SK-N-SH (cell line): Measurements from ENCODE around the gene AUTS2. TPM values are rescaled to one million over a fixed set of nuclear protein-coding genes. Genes with fewer than 3 reads are reported as not detected.

Source experiments
- CTCF ChIA-PET: fragments of 300-600, 350-600 bp; formaldehyde crosslinking; extraction: SDS; loops from one replicate; lab custom pipeline; 2021; lab: Yijun Ruan, JAX
- POLR2A ChIA-PET: fragments of 350-600 bp; sonication (Branson Sonifier 250); formaldehyde crosslinking; extraction: SDS; loops from one replicate; lab custom pipeline; 2020; ENCODE audit warnings: antibody characterized with exemption, inconsistent platforms; lab: Yijun Ruan, JAX
- DNase-seq: peaks from one replicate; pipeline ENCODE4 v3.0.0; 2012
- H2AFZ ChIP-seq: fragments of 200-600 bp; sonication (generic); 2 replicates; pipeline ENCODE4 v1.8.1; 2016; ENCODE audit warnings: antibody characterized with exemption, mild to moderate bottlenecking, low read depth
- H3F3A ChIP-seq: fragments of 200-600 bp; sonication (generic); replicated peaks from 2 replicates; pipeline ENCODE3; 2016; ENCODE audit warnings: antibody characterized with exemption, mild to moderate bottlenecking; ENCODE audit not compliant: insufficient read depth
- H3K27ac ChIP-seq, 2 experiments: fragments of 200-500 bp in 1 of 2; fragments of 200-600 bp in 1 of 2; sonication (Bioruptor generic) in 1 of 2; sonication (generic), shearing (Covaris generic) in 1 of 2; 2 replicates each; pipeline versions ENCODE4 v1.5.1 to v1.6.1; 2014 to 2016; ENCODE audit warnings: low read depth in 2 of 2, inconsistent platforms in 1 of 2, low read length in 1 of 2, mild to moderate bottlenecking in 1 of 2, mixed read lengths in 1 of 2
- H3K27me3 ChIP-seq: fragments of 200-600 bp; sonication (generic), shearing (Covaris generic); 2 replicates; pipeline ENCODE4 v1.6.1; 2016; ENCODE audit warnings: mixed run types; ENCODE audit not compliant: insufficient read depth
- H3K36me3 ChIP-seq, 2 experiments: fragments of 200-500 bp in 1 of 2; fragments of 200-600 bp in 1 of 2; sonication (Bioruptor generic) in 1 of 2; sonication (generic) in 1 of 2; replicated peaks in 1 of 2; 2 replicates each; pipeline versions ENCODE3 to v1.5.1; 2014 to 2016; ENCODE audit warnings: low read length in 1 of 2, mild to moderate bottlenecking in 1 of 2; ENCODE audit not compliant: insufficient read depth in 2 of 2, control insufficient read depth in 1 of 2
- H3K4me1 ChIP-seq, 2 experiments: fragments of 200-500 bp in 1 of 2; fragments of 200-600 bp in 1 of 2; sonication (Bioruptor generic) in 1 of 2; sonication (generic), shearing (Covaris generic) in 1 of 2; 2 replicates each; pipeline versions ENCODE4 v1.5.1 to v1.6.1; 2014 to 2016; ENCODE audit warnings: low read depth in 1 of 2, low read length in 1 of 2, mixed run types in 1 of 2; ENCODE audit not compliant: insufficient read depth in 2 of 2, control insufficient read depth in 1 of 2
- H3K4me2 ChIP-seq: fragments of 200-600 bp; sonication (generic), shearing (Covaris generic); 2 replicates; pipeline ENCODE4 v1.6.1; 2017; ENCODE audit warnings: mixed run types
- H3K4me3 ChIP-seq, 2 experiments: fragments of 200-500 bp in 1 of 2; fragments of 200-600 bp in 1 of 2; sonication (Bioruptor generic) in 1 of 2; sonication (generic), shearing (Covaris generic) in 1 of 2; 2 replicates each; pipeline versions ENCODE4 v1.5.1 to v1.8.1; 2014 to 2016; ENCODE audit warnings: low read depth in 2 of 2, inconsistent platforms in 1 of 2, low read length in 1 of 2, mild to moderate bottlenecking in 1 of 2, mixed read lengths in 1 of 2, moderate library complexity in 1 of 2
- H3K79me2 ChIP-seq: fragments of 200-600 bp; sonication (generic); 2 replicates; pipeline ENCODE4 v1.8.1; 2017; ENCODE audit warnings: mild to moderate bottlenecking; ENCODE audit not compliant: insufficient read depth
- H3K9ac ChIP-seq: fragments of 200-600 bp; sonication (generic); 2 replicates; pipeline ENCODE4 v1.6.1; 2017; ENCODE audit warnings: mixed run types
- H3K9me2 ChIP-seq: fragments of 200-600 bp; sonication (generic); 2 replicates; pipeline ENCODE4 v1.6.1; 2017; ENCODE audit warnings: mixed run types
- H3K9me3 ChIP-seq: fragments of 200-600 bp; sonication (generic); 2 replicates; pipeline ENCODE4 v1.6.1; 2017; ENCODE audit warnings: mixed run types, mild to moderate bottlenecking, moderate library complexity
- H4K20me1 ChIP-seq: fragments of 200-600 bp; sonication (generic); 2 replicates; pipeline ENCODE4 v1.6.1; 2017; ENCODE audit warnings: mild to moderate bottlenecking, mixed run types; ENCODE audit not compliant: insufficient read depth
- CTCF ChIP-seq: fragments of 200-600 bp; sonication (generic); IDR thresholded peaks from 2 replicates; pipeline ENCODE4 v1.6.1; 2017; ENCODE audit warnings: antibody characterized with exemption, mild to moderate bottlenecking, moderate library complexity
- FOSL2 ChIP-seq: IDR thresholded peaks from 2 replicates; pipeline ENCODE4 v1.4.0; 2012; ENCODE audit warnings: low read depth, mild to moderate bottlenecking, moderate library complexity, borderline replicate concordance
- FOXJ3 ChIP-seq: sonication (generic); formaldehyde crosslinking; IDR thresholded peaks from 2 replicates; pipeline ENCODE4 v1.5.1; 2020; ENCODE audit warnings: mild to moderate bottlenecking, missing genetic modification reagents
- FOXM1 ChIP-seq: IDR thresholded peaks from 2 replicates; pipeline ENCODE4 v1.4.0; 2012; ENCODE audit warnings: low read depth, mild to moderate bottlenecking
- GABPA ChIP-seq: IDR thresholded peaks from 2 replicates; pipeline ENCODE4 v1.4.0; 2012; ENCODE audit warnings: low read depth, mild to moderate bottlenecking
- IRF3 ChIP-seq: fragments of 150-350 bp; IDR thresholded peaks from 2 replicates; pipeline ENCODE4 v1.6.1; 2016; ENCODE audit warnings: mild to moderate bottlenecking, low read depth, low read length
- JUND ChIP-seq: IDR thresholded peaks from 2 replicates; pipeline ENCODE4 v1.4.0; 2012
- MEF2A ChIP-seq: IDR thresholded peaks from 2 replicates; pipeline ENCODE4 v1.4.0; 2012; ENCODE audit warnings: low read depth, borderline replicate concordance
- MXI1 ChIP-seq: IDR thresholded peaks from 2 replicates; pipeline ENCODE4 v1.6.1; 2012; ENCODE audit warnings: mild to moderate bottlenecking, low read depth, low read length, improper control_type of control experiment
- NFIC ChIP-seq: IDR thresholded peaks from 2 replicates; pipeline ENCODE4 v1.4.0; 2012; ENCODE audit warnings: borderline replicate concordance
- NRF1 ChIP-seq: IDR thresholded peaks from 2 replicates; pipeline ENCODE4 v1.6.1; 2012; ENCODE audit warnings: low read depth, mild to moderate bottlenecking, low read length
- PBX3 ChIP-seq: IDR thresholded peaks from 2 replicates; pipeline ENCODE4; 2012
- POLR2AphosphoS5 ChIP-seq: IDR thresholded peaks from 2 replicates; pipeline ENCODE4 v1.6.1; 2012; ENCODE audit warnings: low read depth, low read length
- RCOR1 ChIP-seq: fragments of 150-350 bp; IDR thresholded peaks from 2 replicates; pipeline ENCODE4 v1.6.1; 2017; ENCODE audit warnings: antibody characterized with exemption, low read length
- REST ChIP-seq: IDR thresholded peaks from 2 replicates; pipeline ENCODE4 v1.6.1; 2012; ENCODE audit warnings: mild to moderate bottlenecking, low read depth, low read length, moderate library complexity
- TCF12 ChIP-seq: IDR thresholded peaks from 2 replicates; pipeline ENCODE4 v1.4.0; 2012
- TEAD4 ChIP-seq: IDR thresholded peaks from 2 replicates; pipeline ENCODE4 v1.4.0; 2012; ENCODE audit warnings: mild to moderate bottlenecking, borderline replicate concordance; ENCODE audit not compliant: insufficient read depth
- USF1 ChIP-seq: IDR thresholded peaks from 2 replicates; pipeline ENCODE4 v1.4.0; 2012; ENCODE audit warnings: low read depth, borderline replicate concordance
- YY1 ChIP-seq: IDR thresholded peaks from 2 replicates; pipeline ENCODE4 v1.4.0; 2012; ENCODE audit warnings: low read depth, mild to moderate bottlenecking
- WGBS: methylation state at CpG from one replicate; pipeline ENCODE4 v1.1.6; 2017; ENCODE audit warnings: low lambda C conversion rate; 5-methylcytosine and 5-hydroxymethylcytosine counted together
- polyA plus RNA-seq, 3 experiments: library from polyadenylated mRNA; depleted of rRNA; stranded (reverse); fragments of >200 nt; gene quantifications; 2 replicates each; pipeline ENCODE4 v1.2.3, GENCODE V29; 2012

Gene AUTS2
- polyA plus RNA-seq, 1 of the 3 experiments (the other 2 are of a cell fraction) = 15.6 TPM

GRCh38 chr7:69947998-69948397 is 349.7 kb downstream of the AUTS2 start:
- Histone ChIP-seq H3K27me3 (no peaks in the 10 kb centered on the region), H3K9me3 (no peaks in the 10 kb centered on the region), H3K27ac (no peak overlapping the region), H3K4me2 (no peak overlapping the region), H3K9ac (no peak overlapping the region), H3F3A (no peaks in the 10 kb centered on the region), H3K4me1 (peaks cover 3% of the 10 kb centered on the region in 2 experiments; a peak in 2 of 4 replicates), H2AFZ (no peak overlapping the region), H3K79me2 (no peaks in the 10 kb centered on the region; the same call in 1 of the 2 replicates), H3K9me2 (no peaks in the 10 kb centered on the region), H3K36me3 (no peaks in the 10 kb centered on the region), H3K4me3 (no peak overlapping the region), H4K20me1 (no peaks in the 10 kb centered on the region)
- TF ChIP-seq USF1 (no peak), FOXM1 (no peak), REST (no peak), JUND (no peak), TEAD4 (no peak), IRF3 (no peak), NRF1 (no peak), RCOR1 (no peak), MEF2A (no peak), GABPA (no peak), NFIC (no peak), CTCF (no peak), POLR2AphosphoS5 (no peak), PBX3 (no peak), FOSL2 (no peak), MXI1 (no peak), YY1 (no peak), TCF12 (no peak), FOXJ3 (CRISPR knock-in tag) (no peak)
- no peak for DNase-seq
- WGBS = 84% methylated on average over 3 of the region's 3 CpGs
- ChIA-PET POLR2A (no interaction called here), CTCF (interaction anchor here (1.2 to 1.4 kb wide), 4 partner anchors 12 to 94 kb away, joined by 3 to 5 read pairs (median 4); no protein-coding TSS in a partner anchor)
